SK-N-MC (cell line): ENCODE measurements around the gene LRRN4CL.

Experiments
- DNase-seq: peaks from one replicate; pipeline ENCODE4 v3.0.0-alpha.2; 2011; ENCODE audit warnings: low read depth, low spot score
- H3K27ac ChIP-seq: fragments of 200-600 bp; sonication (generic); 2 replicates; pipeline ENCODE4 v1.5.1; 2016; ENCODE audit warnings: mixed run types
- H3K36me3 ChIP-seq: fragments of 200-600 bp; sonication (generic); 2 replicates; pipeline ENCODE4 v1.6.1; 2017; ENCODE audit warnings: antibody characterized with exemption, low read length, mixed read lengths; ENCODE audit not compliant: insufficient read depth
- H3K4me3 ChIP-seq: fragments of 200-600 bp; sonication (generic); 2 replicates; pipeline ENCODE4 v1.5.1; 2016
- H3K9ac ChIP-seq: fragments of 200-600 bp; sonication (generic); 2 replicates; pipeline ENCODE4 v1.8.0; 2017; ENCODE audit warnings: mixed run types, mixed read lengths; ENCODE audit not compliant: insufficient read length
- H3K9me3 ChIP-seq: fragments of 200-600 bp; sonication (generic); 2 replicates; pipeline ENCODE4 v1.6.1; 2017; ENCODE audit warnings: low read depth, mild to moderate bottlenecking, antibody characterized with exemption, low read length, moderate library complexity, mixed read lengths
- EZH2 ChIP-seq: fragments of 200-600 bp; sonication (generic); IDR thresholded peaks from one replicate; pipeline ENCODE4 v1.6.1; 2017; ENCODE audit warnings: antibody characterized with exemption
- FOXP2 ChIP-seq: optimal IDR thresholded peaks from 2 replicates; pipeline ENCODE3; 2011; ENCODE audit warnings: mild to moderate bottlenecking, moderate library complexity; ENCODE audit not compliant: insufficient read depth; ENCODE audit errors: extremely low read length, control extremely low read depth
- POLR2AphosphoS5 ChIP-seq: IDR thresholded peaks from 2 replicates; pipeline ENCODE4 v1.6.1; 2012; ENCODE audit warnings: mild to moderate bottlenecking, low read depth, low read length, borderline replicate concordance

The LRRN4CL gene

DNA sequence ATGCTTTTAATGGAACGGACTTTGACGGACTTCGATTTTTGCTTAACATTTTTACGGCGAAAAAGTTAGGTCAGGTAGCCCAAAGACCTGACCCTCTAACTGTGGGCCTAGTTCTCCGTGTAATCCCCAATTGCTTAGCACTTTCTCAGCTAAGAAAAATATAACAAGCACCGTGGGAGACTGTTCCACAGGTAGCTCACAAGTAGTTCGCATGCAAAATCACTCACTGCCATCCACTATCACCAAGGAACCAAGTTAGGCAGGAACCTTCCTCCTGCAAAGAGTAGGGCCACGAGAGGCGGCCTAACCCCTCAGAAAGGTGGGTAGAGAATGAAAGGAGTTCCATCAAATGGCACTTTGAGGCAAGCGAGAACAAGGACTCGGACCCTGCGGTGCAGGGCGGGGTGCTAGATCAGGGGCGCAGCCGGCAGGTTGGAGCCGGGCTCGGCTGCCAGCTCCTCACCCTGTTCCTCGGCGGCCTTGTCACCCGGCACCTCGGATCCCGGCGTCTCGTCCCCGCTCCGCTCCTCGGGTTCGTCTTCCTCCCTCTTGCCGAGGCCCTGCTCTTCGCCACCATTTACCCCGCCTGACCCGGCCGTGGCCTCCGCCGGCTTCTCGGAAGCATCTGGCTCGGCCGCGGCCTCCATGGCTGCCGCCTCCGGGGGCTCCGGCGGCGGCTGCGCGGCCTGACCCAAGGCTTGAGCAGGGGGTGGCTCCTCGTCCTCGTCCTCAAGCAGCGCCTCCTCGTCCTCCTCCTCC is 37.0 kb upstream of the LRRN4CL start:
- peak overlapping the region; percentile 98 for H3K4me3 ChIP-seq
- no peaks in the 10 kb centered on the region for H3K9me3 ChIP-seq
- no peak for DNase-seq
- H3K27ac ChIP-seq: peak overlapping the region; percentile 100
- no peak for TF ChIP-seq EZH2
- TF ChIP-seq FOXP2: no peak
- no peak for TF ChIP-seq POLR2AphosphoS5
- peaks cover 47% of the 10 kb centered on the region for H3K36me3 ChIP-seq
- peak overlapping the region; percentile 94 for H3K9ac ChIP-seq

DNA sequence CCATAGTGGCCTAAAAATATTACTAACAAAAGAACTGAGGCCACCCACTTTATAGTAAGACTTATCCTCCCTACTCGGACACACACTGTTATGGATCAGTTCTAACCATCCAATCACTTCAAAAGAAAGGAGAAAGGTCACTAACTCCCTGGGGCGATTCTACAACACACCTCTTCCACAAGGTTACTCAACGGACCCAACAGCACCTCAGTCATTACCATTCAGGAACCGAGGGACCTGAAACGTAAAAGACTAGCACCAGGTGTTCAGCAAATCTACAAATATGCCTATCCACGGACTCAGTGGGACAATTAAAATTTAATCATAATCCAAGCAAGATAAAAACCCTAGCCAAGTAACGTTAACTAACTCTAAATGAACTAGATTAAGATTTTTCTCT is 36.3 kb upstream of the LRRN4CL start:
- Histone ChIP-seq H3K4me3 (peak overlapping the region; percentile 98), H3K9ac (peak overlapping the region; percentile 94), H3K27ac (peak overlapping the region; percentile 100), H3K9me3 (no peaks in the 10 kb centered on the region), H3K36me3 (peaks cover 50% of the 10 kb centered on the region)
- no peak for DNase-seq
- TF ChIP-seq EZH2: no peak
- TF ChIP-seq FOXP2: no peak
- no peak for TF ChIP-seq POLR2AphosphoS5

DNA sequence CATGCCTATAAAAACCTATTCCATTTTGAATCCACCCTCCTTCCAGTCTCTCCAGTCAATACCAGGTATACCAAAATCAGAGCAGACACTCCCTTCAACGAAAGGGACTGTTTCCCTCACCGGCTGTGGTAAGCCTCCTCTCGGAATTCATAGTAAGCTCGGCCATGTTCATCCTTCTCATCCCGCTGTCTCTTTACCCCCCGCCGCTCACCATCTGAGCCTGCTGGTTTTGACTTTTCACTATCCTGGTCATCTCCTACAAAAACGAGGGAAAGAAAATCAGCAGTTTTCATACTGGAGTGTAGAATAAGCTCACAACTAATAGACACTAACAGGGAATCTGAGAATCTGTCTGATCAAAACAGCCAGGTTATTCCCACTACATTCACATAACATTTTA is 34.8 kb upstream of the LRRN4CL start:
- TF ChIP-seq FOXP2: no peak
- no peak for TF ChIP-seq EZH2
- TF ChIP-seq POLR2AphosphoS5: no peak
- peak overlapping the region; percentile 94 for H3K9ac ChIP-seq
- peaks cover 64% of the 10 kb centered on the region for H3K36me3 ChIP-seq
- DNase-seq: no peak
- no peaks in the 10 kb centered on the region for H3K9me3 ChIP-seq
- 0 out of 2 replicates have a peak overlapping the region, but pooled peaks have one; percentile 12 for H3K27ac ChIP-seq
- H3K4me3 ChIP-seq: peak overlapping the region; percentile 98

DNA sequence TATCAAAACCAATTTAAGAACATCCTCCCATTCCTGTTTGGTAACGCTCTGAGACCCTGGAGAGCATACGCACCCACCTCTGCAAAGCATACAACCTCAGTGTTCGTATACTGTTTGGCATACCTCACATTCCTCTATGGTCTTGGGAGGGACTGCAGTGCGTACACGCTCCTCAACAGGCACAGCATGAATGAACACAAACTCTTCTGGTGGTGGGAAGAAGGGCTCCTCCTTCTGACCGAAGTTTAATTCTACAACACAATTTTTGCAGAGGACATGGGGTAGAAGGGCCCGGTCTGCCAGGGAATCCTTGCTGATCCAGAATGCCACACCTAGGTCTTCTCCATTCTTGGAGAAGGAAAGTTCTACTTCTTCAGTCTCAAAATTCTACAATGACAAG is 32.7 kb upstream of the LRRN4CL start:
- no peak for DNase-seq
- Histone ChIP-seq H3K36me3 (peaks cover 86% of the 10 kb centered on the region), H3K27ac (no peak overlapping the region), H3K9ac (peak overlapping the region; percentile 6), H3K4me3 (no peak overlapping the region), H3K9me3 (no peaks in the 10 kb centered on the region)
- TF ChIP-seq FOXP2 (no peak), POLR2AphosphoS5 (no peak), EZH2 (no peak)

DNA sequence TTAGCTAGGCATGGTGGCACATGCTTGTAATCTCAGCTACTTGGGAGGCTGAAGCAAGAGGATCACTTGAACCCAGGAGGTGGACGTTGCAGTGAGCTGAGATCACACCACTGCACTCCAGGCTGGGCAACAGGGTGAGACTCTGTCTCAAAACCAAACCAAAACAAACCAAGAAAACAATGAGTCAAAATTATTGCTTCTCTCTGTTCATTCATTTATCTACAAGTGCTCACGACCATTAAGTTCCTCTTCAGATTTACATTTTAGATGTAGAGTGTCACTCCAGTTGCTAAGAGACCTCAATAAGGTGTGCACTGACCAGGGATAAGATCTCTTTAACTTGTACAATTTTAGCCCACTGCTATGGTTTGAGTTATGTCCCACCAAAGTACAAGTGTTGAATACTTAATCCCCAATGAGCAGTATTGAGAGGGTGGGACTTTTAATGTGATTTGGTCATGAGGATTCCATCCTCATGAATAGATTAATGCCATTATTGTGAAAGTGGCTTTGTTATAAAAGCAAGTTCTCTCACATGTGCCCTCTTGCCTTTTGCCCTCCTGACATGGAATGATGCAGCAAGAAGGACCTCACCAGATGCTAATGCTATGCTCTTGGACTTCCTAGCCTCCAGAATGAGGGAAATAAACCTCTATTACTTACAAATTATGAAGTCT is 30.1 kb upstream of the LRRN4CL start:
- TF ChIP-seq FOXP2: no peak
- TF ChIP-seq EZH2: no peak
- no peak for TF ChIP-seq POLR2AphosphoS5
- H3K4me3 ChIP-seq: no peak overlapping the region
- no peak overlapping the region for H3K9ac ChIP-seq
- no peaks in the 10 kb centered on the region for H3K9me3 ChIP-seq
- peaks cover 99% of the 10 kb centered on the region for H3K36me3 ChIP-seq
- no peak for DNase-seq
- no peak overlapping the region for H3K27ac ChIP-seq

DNA sequence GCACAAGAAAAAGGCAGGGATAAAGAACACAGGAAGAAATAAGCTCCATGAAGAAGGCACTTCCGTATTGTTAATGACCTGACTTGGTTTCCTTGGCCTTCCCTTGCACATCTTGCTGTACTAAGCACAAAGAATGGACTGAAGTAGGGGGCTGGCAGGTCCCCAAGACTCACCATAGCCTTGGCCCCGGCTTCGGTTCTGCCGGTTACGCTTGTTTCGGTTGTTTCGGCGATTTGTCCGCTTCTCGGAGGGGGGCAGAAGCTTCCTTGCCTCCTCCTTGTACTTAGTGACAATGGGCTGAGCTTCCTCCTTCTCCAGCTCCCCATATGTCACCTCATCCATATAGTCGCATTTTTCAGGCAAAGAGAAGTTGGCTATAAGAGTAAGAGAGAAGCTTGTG is 27.5 kb upstream of the LRRN4CL start:
- H3K4me3 ChIP-seq: peak overlapping the region; percentile 10; the same call in 1 of the 2 replicates
- TF ChIP-seq POLR2AphosphoS5 (no peak), EZH2 (no peak), FOXP2 (no peak)
- H3K27ac ChIP-seq: peak overlapping the region; percentile 80
- DNase-seq: no peak
- no peaks in the 10 kb centered on the region for H3K9me3 ChIP-seq
- peaks cover 96% of the 10 kb centered on the region for H3K36me3 ChIP-seq
- H3K9ac ChIP-seq: peak overlapping the region; percentile 35

DNA sequence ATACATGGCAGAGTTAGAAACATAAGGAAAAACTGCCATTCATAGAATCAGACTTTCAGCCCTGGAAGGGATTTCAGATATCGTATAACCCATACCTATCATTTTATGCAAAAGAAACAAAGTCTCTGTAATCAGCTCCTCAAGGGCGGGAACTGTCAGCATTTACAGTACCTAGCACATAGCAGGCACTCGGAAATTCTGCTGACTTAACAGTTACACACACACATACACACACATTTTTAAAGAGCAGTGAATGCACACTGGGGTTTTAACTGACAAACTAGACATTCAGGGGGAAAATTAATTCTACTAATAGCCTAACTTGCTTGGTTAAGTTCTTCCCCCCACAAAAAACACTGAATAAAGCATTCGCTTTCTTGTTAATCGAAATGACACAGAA is 26.9 kb upstream of the LRRN4CL start:
- Histone ChIP-seq H3K9me3 (no peaks in the 10 kb centered on the region), H3K4me3 (peak overlapping the region; percentile 10; the same call in 1 of the 2 replicates), H3K27ac (peak overlapping the region; percentile 80), H3K36me3 (peaks cover 95% of the 10 kb centered on the region), H3K9ac (peak overlapping the region; percentile 35)
- TF ChIP-seq EZH2: no peak
- no peak for TF ChIP-seq POLR2AphosphoS5
- no peak for TF ChIP-seq FOXP2
- no peak for DNase-seq

DNA sequence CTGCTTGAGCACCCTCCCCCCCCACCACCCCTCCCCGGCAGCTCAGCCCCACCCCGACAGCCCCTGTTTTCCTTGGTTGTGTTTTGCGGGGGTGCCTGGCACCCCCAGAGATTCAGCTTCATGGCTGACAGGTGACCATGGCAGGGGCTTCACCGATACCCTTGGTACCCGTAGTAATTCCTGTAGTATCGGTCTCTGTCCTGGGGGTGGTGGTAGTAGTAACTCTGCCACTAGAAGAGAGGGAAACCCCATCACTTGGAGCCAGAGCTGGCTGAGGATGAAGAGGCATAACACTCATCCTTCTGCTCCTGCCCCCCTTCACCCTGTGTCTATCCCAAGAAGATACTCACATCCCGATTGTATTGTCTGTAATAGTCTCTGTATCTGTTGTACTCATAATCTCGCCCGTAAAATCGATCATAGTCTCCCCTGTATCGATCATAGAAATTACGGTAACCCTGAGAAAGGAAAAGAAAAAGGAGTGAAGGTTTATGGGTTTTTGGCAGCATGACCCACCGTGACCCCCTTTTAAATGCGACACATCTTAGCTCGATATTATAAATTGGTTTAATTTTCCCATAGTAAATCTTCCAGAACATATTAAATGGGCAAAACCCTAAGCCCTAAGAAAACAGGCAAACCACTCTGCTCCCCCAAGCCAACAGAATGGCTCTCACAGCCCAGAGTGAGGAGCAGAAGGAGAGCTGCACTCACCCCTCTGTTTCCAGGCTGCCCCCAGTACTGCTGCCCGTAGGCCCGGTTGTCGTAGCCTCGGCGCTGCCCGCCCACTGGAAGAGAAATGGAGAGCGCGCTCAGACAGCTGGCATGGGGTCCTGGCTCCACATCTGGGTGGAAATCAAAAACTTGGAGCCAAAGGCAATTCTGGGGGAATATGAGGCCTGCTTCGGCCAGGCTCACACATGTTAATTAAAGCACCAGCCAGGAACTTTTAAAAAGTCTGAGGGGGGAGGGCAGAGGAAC is 26.1 kb upstream of the LRRN4CL start:
- Histone ChIP-seq H3K9ac (peak overlapping the region; percentile 35), H3K9me3 (no peaks in the 10 kb centered on the region), H3K27ac (peak overlapping the region; percentile 80), H3K4me3 (no peak overlapping the region), H3K36me3 (peaks cover 95% of the 10 kb centered on the region)
- DNase-seq: no peak
- TF ChIP-seq EZH2: no peak
- TF ChIP-seq POLR2AphosphoS5: no peak
- no peak for TF ChIP-seq FOXP2

DNA sequence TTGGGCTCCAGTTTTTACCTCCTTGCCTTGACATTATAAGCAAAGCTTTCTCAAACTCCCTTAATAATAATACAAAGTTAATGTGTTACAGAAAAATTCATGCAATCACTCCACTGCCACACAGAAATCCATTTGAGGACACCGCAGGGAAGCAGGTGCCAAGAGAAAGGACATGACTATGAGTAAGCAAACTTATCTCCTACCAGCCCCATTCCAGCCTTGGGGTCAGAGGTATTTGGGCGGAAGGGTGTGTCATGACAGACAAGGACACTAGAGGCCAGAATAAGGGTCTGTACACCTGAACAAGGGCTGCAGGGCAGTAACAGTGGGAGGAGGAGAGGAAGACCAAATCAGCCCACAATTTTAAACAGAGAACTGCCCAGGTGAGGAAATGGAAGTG is 24.0 kb upstream of the LRRN4CL start:
- H3K27ac ChIP-seq: peak overlapping the region; percentile 70
- DNase-seq: no peak

More for the DNA sequence above, 24.0 kb upstream of the LRRN4CL start:
- no peak overlapping the region for H3K4me3 ChIP-seq
- TF ChIP-seq FOXP2 (no peak), EZH2 (no peak), POLR2AphosphoS5 (no peak)
- H3K36me3 ChIP-seq: peaks cover 86% of the 10 kb centered on the region
- no peak overlapping the region for H3K9ac ChIP-seq
- H3K9me3 ChIP-seq: no peaks in the 10 kb centered on the region
